Brain pericyte (primary cell): ENCODE measurements around the gene PLCXD3.
"Not testable (repeated sequence)": the region's sequence is repeated elsewhere in the genome, so short reads cannot be mapped to it uniquely, and the experiment has no call there.

Source experiments
- DNase-seq: peaks from one replicate; pipeline ENCODE4 v3.0.0-alpha.2; 2012; ENCODE audit warnings: low read depth, low spot score

Gene PLCXD3

GRCh38 chr5:41493490-41494126 is 16.8 kb downstream of the PLCXD3 start:
- not testable (repeated sequence) for DNase-seq

- DNase-seq, result no peak
These were observed 24.9 kb downstream of the PLCXD3 start for GRCh38 chr5:41485533-41485932.

DNA sequence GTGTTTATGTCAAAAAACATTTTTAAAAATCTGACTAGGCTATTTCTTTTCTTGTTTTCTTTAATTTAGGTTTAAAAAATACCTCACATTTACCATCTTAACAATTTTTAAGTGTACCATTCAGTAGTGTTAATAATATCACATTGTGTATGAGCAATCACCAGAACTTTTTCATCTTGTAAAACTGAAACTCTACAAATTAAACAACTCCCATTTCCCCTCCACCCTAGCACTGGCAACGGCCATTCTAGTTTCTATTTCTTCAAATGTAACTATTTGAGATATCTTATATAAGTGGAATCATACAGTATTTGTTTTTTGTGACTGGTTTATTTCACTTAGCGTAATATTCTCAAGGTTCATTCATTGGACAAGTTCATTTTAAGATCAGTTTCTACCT is 27.7 kb downstream of the PLCXD3 start:
- no peak for DNase-seq

DNA sequence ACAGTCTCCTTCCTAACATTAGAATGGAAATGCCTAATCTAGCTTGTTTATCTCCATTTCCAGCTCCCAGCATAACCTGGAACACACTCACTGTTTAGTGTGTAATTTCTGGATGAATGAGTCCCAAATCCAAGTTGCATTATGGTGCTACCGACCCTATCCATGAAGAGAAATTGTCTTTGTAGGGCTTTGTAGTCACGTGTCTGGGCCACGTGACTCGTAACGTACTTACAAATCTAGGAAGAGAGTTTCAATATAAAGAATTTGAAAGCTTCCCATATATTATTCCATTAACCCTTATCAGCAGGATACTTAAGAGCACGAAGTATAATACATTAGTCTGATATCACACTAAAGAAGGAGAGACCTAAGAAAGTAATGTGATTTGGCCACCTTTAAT is 28.2 kb downstream of the PLCXD3 start:
- no peak for DNase-seq

- DNase-seq, result not testable (repeated sequence)
These were observed 38.7 kb downstream of the PLCXD3 start for GRCh38 chr5:41471571-41472208.

GRCh38 chr5:41465493-41466171 is 44.8 kb downstream of the PLCXD3 start:
- no peak for DNase-seq

DNA sequence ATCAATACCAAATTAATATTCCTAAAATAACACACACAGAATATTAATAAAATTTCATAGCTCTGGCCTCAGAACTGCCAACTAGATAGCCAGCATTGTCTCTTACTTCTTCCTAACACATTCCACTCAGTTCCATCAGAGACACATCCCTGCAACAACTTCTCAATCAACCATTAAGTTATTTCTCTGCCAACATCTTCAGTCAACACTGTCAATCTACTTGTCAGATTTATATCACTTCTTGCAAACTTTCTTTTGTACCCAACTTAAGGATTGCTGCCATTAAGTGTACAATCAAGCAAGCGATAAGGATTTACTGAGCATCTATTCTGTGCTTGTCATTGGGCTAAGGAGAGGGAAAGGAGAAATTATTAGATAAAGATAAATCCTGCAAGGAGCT is 50.8 kb downstream of the PLCXD3 start:
- DNase-seq, result no peak

GRCh38 chr5:41457094-41457493 is 53.3 kb downstream of the PLCXD3 start:
- DNase-seq, result no peak

DNA sequence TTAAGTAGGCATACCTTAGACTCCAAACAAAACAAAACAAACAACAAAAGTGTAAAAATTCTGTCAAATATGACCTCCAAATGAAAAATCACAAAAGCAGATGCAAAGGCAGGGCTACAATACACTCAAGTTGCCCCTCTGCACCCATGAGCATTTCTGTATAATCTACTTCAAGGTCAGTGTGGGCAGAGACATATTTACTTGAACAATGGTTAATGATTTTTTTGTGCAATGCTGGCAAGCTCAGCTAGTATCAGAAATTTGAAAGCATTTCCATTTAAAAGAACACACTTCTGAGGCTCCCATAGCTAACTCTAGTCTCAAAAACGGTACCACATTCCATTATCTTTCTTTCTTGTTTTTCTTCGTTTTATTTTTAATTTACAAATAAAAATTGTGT is 57.9 kb downstream of the PLCXD3 start:
- DNase-seq, result no peak

- no peak for DNase-seq
These were observed 62.5 kb downstream of the PLCXD3 start for GRCh38 chr5:41447650-41448510.

- no peak for DNase-seq
These were observed 64.4 kb downstream of the PLCXD3 start for GRCh38 chr5:41445937-41446563.

GRCh38 chr5:41435276-41435675 is 75.1 kb downstream of the PLCXD3 start:
- no peak for DNase-seq

DNA sequence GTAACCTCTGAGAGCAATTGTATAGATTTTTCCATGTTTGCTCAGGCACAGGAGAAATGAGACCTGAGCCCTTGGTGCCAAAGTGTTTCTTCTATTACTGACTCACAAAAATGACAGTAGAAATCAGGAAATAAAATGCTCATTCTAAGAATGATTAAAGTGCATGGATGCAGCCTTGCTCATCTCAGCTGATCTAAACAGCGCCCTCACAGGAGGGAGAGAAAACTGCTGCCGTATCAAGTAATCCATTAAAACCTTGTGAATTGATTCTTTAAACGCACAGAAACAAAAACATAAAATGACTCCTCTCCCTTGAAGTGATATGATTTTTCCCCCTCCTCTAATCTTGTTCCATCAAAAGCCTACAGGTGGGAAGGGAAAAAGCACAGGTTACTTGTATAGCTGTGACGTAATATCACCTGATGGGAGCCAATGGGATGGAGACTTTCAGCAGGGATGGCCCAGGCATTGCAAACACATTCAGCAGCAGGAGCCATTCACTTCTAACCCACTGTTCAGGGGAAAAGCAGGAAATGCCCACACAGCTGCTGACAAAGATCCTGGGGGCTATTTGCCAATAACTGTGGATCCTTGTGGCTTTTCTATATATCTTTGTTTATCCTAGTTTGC is 76.7 kb downstream of the PLCXD3 start:
- DNase-seq, result no peak

DNA sequence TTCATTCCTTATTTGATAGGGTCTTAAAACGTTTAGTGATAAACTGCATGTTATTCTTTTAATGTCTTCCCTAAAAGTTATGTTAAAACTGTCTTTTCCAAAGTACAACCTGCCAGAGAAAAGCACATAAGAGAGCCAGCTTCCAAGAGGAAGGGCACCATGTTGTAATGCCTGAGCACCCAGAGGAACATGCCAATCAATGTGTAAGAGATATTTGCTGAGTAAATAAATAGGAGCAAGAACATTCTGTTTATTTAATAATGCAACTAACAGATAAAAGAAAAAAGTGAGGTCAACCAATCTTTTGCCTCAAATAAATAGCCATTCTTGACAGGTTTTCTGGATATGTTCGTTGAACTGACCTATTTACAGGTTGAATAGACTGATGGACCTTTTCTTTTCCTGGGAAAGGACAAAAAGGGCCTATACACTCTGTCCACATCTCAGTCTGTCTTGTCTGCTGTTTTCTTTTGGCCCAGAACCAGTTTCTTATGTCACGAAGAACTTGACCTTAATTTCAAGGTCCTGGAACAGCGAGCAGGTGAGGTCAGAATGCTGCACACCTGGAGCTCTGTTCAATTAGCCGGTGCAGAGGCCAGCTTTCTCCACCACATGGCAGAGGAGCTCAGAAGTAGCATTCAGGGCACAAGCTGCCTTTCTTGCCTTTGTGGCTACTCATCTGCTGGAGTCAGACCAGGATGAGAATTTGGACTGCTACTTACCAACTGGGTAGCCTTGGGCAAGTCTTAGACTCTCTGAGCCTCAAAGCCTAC is 77.7 kb downstream of the PLCXD3 start:
- DNase-seq, result no peak

GRCh38 chr5:41427505-41427904 is 82.9 kb downstream of the PLCXD3 start:
- DNase-seq, result no peak

- no peak for DNase-seq
These were observed 84.7 kb downstream of the PLCXD3 start for GRCh38 chr5:41425736-41426135.

- DNase-seq, result no peak
These were observed 89.8 kb downstream of the PLCXD3 start for GRCh38 chr5:41420492-41421067.

- DNase-seq, result no peak
These were observed 92.0 kb downstream of the PLCXD3 start for GRCh38 chr5:41418220-41419031.

DNA sequence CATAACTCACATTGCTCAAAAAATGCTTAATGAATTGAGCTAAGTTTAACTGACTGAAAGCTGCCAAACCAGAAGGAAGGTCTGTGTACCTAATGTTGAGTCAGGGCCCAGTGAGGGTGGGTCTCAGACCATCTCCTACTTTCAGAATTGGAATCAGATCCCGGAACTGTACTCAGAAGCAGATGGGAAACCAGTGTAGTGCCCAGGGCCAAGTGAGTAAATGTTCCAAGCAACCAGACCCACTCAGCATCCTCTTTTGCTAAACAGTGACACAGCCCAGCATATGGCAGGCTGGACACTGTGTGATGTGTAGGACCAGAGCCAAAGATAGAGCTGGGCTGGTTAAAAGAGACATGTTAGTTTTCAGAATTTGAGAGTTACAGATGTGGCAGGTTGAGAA is 94.1 kb downstream of the PLCXD3 start:
- no peak for DNase-seq
